ENCODE results near the gene KRT83.

The KRT83 gene

DNA sequence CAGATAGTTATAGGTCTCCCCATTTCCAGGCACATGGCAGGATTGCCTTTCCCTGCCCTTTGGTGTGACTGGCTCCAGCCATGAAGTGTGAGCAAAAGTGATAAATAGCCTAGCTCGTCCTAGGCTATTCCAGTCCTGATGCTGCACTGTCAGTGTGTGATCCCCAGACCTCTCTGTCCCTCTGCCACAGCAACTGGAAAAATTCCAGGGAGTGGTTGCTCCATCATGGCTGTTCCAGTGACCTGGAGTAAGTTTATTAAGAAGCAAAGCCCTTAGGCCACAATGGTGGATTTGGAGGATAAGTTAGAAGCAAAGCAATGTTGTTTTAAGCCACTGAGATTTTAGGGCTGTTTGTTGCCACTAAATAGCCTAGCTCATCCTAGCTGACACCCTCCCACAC lies 9.8 kb upstream of the KRT83 start:
- Histone ChIP-seq H3K36me3 (no peaks in the 10 kb centered on the region), H3K27me3 (no peaks in the 10 kb centered on the region), H3K4me1 (peaks cover 0 to 12% (median 5%) of the 10 kb centered on the region in 4 donors), H3K4me3 (no peak overlapping the region), H3K27ac (no peak overlapping the region), H3K9me3 (peaks cover 0 to 6% (median 0%) of the 10 kb centered on the region in 3 donors)
- intact Hi-C loops (cut with DNase I; ENCODE audit: low total_unique reads) = no loop called here
- TF ChIP-seq, protein P1, sequence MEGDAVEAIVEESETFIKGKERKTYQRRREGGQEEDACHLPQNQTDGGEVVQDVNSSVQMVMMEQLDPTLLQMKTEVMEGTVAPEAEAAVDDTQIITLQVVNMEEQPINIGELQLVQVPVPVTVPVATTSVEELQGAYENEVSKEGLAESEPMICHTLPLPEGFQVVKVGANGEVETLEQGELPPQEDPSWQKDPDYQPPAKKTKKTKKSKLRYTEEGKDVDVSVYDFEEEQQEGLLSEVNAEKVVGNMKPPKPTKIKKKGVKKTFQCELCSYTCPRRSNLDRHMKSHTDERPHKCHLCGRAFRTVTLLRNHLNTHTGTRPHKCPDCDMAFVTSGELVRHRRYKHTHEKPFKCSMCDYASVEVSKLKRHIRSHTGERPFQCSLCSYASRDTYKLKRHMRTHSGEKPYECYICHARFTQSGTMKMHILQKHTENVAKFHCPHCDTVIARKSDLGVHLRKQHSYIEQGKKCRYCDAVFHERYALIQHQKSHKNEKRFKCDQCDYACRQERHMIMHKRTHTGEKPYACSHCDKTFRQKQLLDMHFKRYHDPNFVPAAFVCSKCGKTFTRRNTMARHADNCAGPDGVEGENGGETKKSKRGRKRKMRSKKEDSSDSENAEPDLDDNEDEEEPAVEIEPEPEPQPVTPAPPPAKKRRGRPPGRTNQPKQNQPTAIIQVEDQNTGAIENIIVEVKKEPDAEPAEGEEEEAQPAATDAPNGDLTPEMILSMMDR (IDR thresholded peaks at IDR 0.05) = no peak
- DNase-seq = peak in 1 of 2 donors; percentile 7

DNA sequence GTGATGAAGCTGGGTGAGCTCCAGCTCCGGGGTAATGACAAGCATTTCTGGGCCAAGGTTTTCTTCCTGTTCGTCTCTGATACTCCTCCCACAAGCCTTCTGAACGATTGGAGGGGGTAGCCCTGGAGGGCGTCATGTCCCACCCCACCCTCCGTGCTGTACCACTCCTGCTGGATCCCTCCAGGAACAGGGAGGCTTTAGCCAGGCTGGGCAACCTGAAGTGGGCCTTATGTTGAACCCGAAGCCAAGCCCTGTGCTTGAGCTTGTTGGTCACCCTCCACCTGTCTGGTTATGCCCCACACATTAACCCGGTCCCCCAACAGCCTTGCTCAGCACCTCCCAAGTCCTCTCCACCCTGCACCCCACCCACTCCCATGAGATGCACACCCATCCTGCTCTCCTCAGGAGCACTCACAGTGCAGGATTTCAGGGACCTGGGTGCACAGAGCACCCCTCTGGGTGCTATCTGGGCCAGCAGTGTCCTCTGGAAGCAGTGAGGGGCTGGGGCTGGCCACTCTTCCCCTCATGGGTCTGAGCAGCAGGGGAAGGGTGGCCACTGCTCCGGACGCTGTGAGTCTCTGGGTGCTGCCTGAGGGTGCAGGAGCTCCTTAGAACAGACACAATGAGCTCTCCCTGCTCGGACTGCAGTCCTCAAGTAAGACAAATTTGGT lies 6.8 kb upstream of the KRT83 start:
- H3K4me1 ChIP-seq = peaks cover 0 to 18% (median 5%) of the 10 kb centered on the region in 4 donors
- no peak overlapping the region for H3K4me3 ChIP-seq
- intact Hi-C loops (cut with DNase I; ENCODE audit: low total_unique reads) = loop anchor here (2.0 kb wide), 1 partner anchor 171 kb away; no protein-coding TSS in a partner anchor
- H3K27ac ChIP-seq = no peak overlapping the region
- no peaks in the 10 kb centered on the region for H3K9me3 ChIP-seq
- no peaks in the 10 kb centered on the region for H3K27me3 ChIP-seq
- no peaks in the 10 kb centered on the region for H3K36me3 ChIP-seq
- DNase-seq = no peak
- TF ChIP-seq, protein P1 (IDR thresholded peaks at IDR 0.05) = no peak

DNA sequence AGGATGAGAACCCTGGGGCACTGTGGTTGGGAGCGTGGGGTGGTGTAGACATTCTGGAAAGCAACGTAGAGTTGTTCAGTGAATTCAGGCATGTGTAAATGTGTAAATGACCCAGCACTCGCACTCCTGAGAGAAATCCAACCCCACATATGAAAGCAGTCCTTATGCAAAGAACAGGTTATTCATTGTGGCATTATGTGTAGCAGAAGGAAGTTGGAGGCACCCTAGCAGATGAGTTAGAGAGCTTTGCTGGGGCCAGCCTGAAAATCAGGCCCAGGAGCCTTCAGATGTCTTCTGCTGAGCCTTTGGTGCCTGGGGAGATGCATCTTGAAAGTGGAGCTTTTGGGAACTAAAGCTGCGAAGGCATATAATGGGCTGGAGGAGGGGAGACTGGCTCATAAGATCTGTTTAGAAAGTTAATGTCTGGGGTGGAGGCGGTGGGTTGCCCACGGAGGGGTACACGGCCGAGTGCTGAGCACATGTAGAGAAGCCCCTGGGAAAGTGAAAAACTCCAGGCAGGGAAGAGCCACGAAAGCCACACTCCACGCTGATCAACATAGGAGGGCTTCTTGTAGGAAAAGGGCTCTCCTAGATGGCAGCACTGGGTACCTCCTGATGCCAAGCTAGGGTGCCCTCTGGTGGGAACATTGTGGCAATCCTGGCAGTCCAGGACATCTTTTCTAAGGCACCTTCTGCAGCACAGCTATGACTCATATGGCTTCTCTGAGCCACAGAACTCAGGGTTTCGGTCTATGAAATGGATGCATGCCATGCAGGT lies 6.0 kb upstream of the KRT83 start:
- Histone ChIP-seq H3K27ac (no peak overlapping the region), H3K9me3 (no peaks in the 10 kb centered on the region), H3K4me3 (no peak overlapping the region), H3K4me1 (peaks cover 0 to 18% (median 5%) of the 10 kb centered on the region in 4 donors), H3K27me3 (no peaks in the 10 kb centered on the region), H3K36me3 (no peaks in the 10 kb centered on the region)
- intact Hi-C loops (cut with DNase I; ENCODE audit: low total_unique reads) = loop anchor here (2.0 kb wide), 1 partner anchor 170 kb away; no protein-coding TSS in a partner anchor
- TF ChIP-seq, protein P1 (IDR thresholded peaks at IDR 0.05) = peak; percentile 84 to 88
- DNase-seq = peak; percentile 77 to 91

DNA sequence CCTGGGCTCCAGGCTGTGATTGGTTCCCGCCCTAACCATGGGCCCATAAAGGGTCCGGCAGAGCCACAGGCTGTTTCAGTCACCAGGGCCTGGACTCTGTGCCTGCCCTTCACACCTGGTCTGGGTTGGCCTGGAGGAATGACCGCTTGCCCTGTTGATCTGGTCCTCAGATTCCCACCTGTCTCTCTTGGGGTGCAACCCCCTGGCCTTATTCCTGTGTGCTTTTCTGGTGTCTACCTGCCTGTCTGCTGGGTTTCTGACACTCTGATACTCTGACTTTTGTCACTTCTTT lies 2.9 kb upstream of the KRT83 start:
- Histone ChIP-seq H3K4me3 (no peak overlapping the region), H3K36me3 (no peaks in the 10 kb centered on the region), H3K4me1 (peaks cover 0 to 18% (median 5%) of the 10 kb centered on the region in 4 donors), H3K27me3 (peaks cover 0 to 22% of the 10 kb centered on the region in 2 donors), H3K27ac (no peak overlapping the region), H3K9me3 (no peaks in the 10 kb centered on the region)
- TF ChIP-seq, protein P1 (IDR thresholded peaks at IDR 0.05) = no peak
- intact Hi-C loops (cut with DNase I; ENCODE audit: low total_unique reads) = no loop called here
- DNase-seq = peak in 1 of 2 donors; percentile 47

DNA sequence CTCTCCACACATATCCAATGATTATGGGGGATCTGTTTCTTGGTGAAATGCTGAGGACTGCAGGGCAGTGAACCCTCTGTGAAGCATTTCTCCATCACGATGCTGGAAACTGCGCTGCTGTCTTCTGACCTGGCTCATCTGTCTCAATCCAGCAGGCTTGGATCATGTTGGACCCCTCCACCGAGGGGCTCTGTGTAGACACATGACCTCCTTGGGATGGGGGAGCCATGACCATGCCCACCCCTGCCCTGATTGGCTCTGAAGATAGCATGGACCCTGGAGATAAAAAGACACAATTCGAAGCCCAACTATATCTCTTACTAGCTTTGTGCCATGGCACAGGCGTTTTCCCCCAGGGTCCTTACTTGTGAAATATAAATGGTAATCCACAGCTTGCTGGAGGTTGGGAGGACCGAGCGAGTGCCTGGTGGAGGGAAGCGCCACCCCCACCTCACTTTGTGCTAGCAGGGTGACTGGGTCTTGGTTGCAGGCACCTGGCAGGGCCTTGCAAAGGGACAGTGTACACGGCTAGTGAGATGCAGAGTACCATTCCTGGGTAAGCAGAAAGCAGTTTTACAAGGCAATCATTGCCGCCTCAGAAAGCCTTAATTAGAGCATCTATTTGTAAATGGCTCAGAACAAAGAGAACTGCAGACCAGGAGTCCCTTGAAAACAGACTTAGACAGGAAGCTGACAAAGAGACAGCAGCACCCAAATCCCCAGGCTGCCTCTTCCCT lies 2.4 kb upstream of the KRT83 start:
- no peak overlapping the region for H3K4me3 ChIP-seq
- H3K36me3 ChIP-seq = no peaks in the 10 kb centered on the region
- TF ChIP-seq, protein P1 (IDR thresholded peaks at IDR 0.05) = no peak
- H3K27me3 ChIP-seq = peaks cover 0 to 24% of the 10 kb centered on the region in 2 donors
- peak in 1 of 2 donors; percentile 49 for DNase-seq
- no peak overlapping the region for H3K27ac ChIP-seq
- no peaks in the 10 kb centered on the region for H3K9me3 ChIP-seq
- H3K4me1 ChIP-seq = peaks cover 0 to 18% (median 5%) of the 10 kb centered on the region in 4 donors
- intact Hi-C loops (cut with DNase I; ENCODE audit: low total_unique reads) = no loop called here

All from tibial artery (tissue), 4 donors.